Measurements from ENCODE around the gene CFAP119. TPM values are rescaled to one million over a fixed set of nuclear protein-coding genes. Genes with fewer than 3 reads are reported as not detected.

The CFAP119 gene
- total and polyA plus RNA-seq, 2 donors from 2014 or later: 12.2 to 13.5 TPM

- Histone ChIP-seq H3K27ac (ENCODE audit: low read depth in 2 of 2, low read length in 2 of 2) (no peak overlapping the region), H3K36me3 (ENCODE audit: control insufficient read depth in 2 of 3, insufficient read depth in 3 of 3, low read length in 3 of 3) (peaks cover 9 to 55% (median 37%) of the 10 kb centered on the region in 3 donors), H3K4me3 (ENCODE audit: low read length in 3 of 3) (no peak overlapping the region), H3K27me3 (ENCODE audit: control insufficient read depth, insufficient read depth, low read length) (no peaks in the 10 kb centered on the region), H3K4me1 (ENCODE audit: control insufficient read depth in 2 of 3, insufficient read depth in 2 of 3, low read depth in 1 of 3, low read length in 3 of 3) (peaks cover 0 to 8% (median 8%) of the 10 kb centered on the region in 3 donors), H3K9ac (ENCODE audit: low read length in 3 of 3) (no peak overlapping the region), H3K9me3 (ENCODE audit: control insufficient read depth in 2 of 3, insufficient read depth in 1 of 3, low read length in 3 of 3) (no peaks in the 10 kb centered on the region)
- FAIRE-seq: no peak
- peak in 1 of 5 donors; percentile 73 for DNase-seq
- no peak for TF ChIP-seq CTCF (IDR thresholded peaks at IDR 0.05; ENCODE audit: borderline replicate concordance, extremely low read depth, insufficient read depth)
- intact Hi-C loops (cut with DNase I): no loop called here
Measured at GRCh38 chr16:30736995-30737793, 24.7 kb downstream of the CFAP119 start.

- Histone ChIP-seq H3K27ac (ENCODE audit: low read depth in 2 of 2, low read length in 2 of 2) (no peak overlapping the region), H3K9ac (ENCODE audit: low read length in 3 of 3) (no peak overlapping the region)
- no peak for TF ChIP-seq CTCF (IDR thresholded peaks at IDR 0.05; ENCODE audit: borderline replicate concordance, extremely low read depth, insufficient read depth)
Measured at GRCh38 chr16:30731411-30731810, 30.5 kb downstream of the CFAP119 start.

GRCh38 chr16:30728899-30729672 is 32.8 kb downstream of the CFAP119 start:
- TF ChIP-seq CTCF (IDR thresholded peaks at IDR 0.05; ENCODE audit: borderline replicate concordance, extremely low read depth, insufficient read depth): no peak
- no peaks in the 10 kb centered on the region for H3K27me3 ChIP-seq (ENCODE audit: control insufficient read depth, insufficient read depth, low read length)
- peaks cover 0 to 2% (median 0%) of the 10 kb centered on the region in 3 donors for H3K4me1 ChIP-seq (ENCODE audit: control insufficient read depth in 2 of 3, insufficient read depth in 2 of 3, low read depth in 1 of 3, low read length in 3 of 3)
- FAIRE-seq (no peak), DNase-seq (no peak)
- intact Hi-C loops (cut with DNase I): no loop called here
- no peak overlapping the region for H3K27ac ChIP-seq (ENCODE audit: low read depth in 2 of 2, low read length in 2 of 2)
- no peaks in the 10 kb centered on the region for H3K9me3 ChIP-seq (ENCODE audit: control insufficient read depth in 2 of 3, insufficient read depth in 1 of 3, low read length in 3 of 3)
- H3K4me3 ChIP-seq (ENCODE audit: low read length in 3 of 3): no peak overlapping the region
- H3K9ac ChIP-seq (ENCODE audit: low read length in 3 of 3): no peak overlapping the region
- peaks cover 8 to 44% (median 30%) of the 10 kb centered on the region in 3 donors for H3K36me3 ChIP-seq (ENCODE audit: control insufficient read depth in 2 of 3, insufficient read depth in 3 of 3, low read length in 3 of 3)

More at GRCh38 chr16:30731411-30731810, 30.5 kb downstream of the CFAP119 start:
- no peak overlapping the region for H3K4me3 ChIP-seq (ENCODE audit: low read length in 3 of 3)
- peaks cover 14 to 47% (median 34%) of the 10 kb centered on the region in 3 donors for H3K36me3 ChIP-seq (ENCODE audit: control insufficient read depth in 2 of 3, insufficient read depth in 3 of 3, low read length in 3 of 3)
- no peak for FAIRE-seq
- no peak for DNase-seq
- intact Hi-C loops (cut with DNase I): no loop called here
- no peaks in the 10 kb centered on the region for H3K4me1 ChIP-seq (ENCODE audit: control insufficient read depth in 2 of 3, insufficient read depth in 2 of 3, low read depth in 1 of 3, low read length in 3 of 3)
- H3K27me3 ChIP-seq (ENCODE audit: control insufficient read depth, insufficient read depth, low read length): no peaks in the 10 kb centered on the region
- no peaks in the 10 kb centered on the region for H3K9me3 ChIP-seq (ENCODE audit: control insufficient read depth in 2 of 3, insufficient read depth in 1 of 3, low read length in 3 of 3)

Measured in kidney (tissue), 14 donors.